Activated effector memory CD4-positive, alpha-beta T cell treated with Interleukin-2 at 50 U/mL for 16 hours (primary cell): ENCODE measurements around the gene DOCK8.

ENCODE experiments used
- DNase-seq: peaks from one replicate; pipeline ENCODE4 v3.0.0-alpha.2; 2020

DOCK8 gene

DNA sequence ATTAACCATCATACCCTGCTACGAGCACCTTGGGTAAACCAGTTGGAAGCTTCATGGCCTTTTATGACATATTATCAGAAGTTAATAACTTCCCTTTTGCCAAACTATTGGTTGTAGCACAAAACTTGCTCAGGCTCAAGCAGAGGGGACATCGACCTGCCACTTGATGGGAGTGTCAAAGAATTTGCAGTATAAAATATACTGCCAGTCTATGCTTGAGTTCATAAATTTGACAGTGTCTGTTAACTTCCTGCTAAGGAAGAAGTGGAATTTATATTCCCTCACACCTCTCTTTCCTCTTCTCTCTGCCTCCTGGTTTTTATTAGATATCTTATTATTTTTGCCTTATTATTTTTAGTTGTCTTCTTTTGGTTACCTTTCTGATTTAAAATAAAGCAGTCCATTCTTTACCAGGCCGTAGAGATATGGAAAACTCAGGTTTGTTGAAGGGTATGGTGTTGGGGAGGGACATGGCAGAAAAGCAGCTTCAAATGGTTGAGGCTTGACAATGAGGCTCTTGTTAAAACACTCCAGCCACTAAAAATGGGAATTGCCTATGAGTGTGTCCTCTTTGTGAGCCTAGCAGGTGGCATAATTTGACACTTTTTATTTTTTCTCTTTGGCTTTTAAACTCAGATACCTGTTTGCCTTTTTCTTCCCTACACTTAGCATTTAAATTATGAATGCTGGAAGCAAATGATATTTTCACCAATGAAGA lies 298.0 kb downstream of the DOCK8 start:
- DNase-seq: no peak
